PC-9 (cell line): ENCODE results near the gene EP400.

Experiments
- EZH2 ChIP-seq: fragments of 200-600 bp; sonication (generic); IDR thresholded peaks from 2 replicates; pipeline ENCODE4 v1.8.0; 2017; ENCODE audit warnings: antibody characterized with exemption, low read depth
- TF ChIP-seq, protein P1 (sequence below): fragments of 200-600 bp; sonication (generic); conservative IDR thresholded peaks from 2 replicates; pipeline ENCODE4 v1.6.1; 2017; ENCODE audit warnings: mixed run types, antibody characterized with exemption, mild to moderate bottlenecking, moderate library complexity

DNA sequence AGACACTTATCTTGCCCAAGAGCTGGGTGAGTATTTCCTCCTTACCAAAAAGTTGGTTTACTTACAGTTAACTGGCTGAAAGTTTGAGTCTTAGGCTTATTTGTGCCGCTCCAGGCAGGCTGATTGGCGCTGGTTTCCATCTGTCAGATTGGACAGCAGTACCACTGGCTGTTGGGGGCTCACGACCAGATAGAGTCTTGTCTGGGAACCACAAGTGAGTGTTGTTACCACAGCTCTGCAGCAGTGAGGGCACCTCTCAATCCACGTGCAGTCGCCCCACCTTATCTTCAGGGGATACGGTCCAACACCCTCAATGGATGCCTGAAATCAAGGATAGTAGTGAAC is 135.5 kb downstream of the EP400 start:
- TF ChIP-seq, protein P1, sequence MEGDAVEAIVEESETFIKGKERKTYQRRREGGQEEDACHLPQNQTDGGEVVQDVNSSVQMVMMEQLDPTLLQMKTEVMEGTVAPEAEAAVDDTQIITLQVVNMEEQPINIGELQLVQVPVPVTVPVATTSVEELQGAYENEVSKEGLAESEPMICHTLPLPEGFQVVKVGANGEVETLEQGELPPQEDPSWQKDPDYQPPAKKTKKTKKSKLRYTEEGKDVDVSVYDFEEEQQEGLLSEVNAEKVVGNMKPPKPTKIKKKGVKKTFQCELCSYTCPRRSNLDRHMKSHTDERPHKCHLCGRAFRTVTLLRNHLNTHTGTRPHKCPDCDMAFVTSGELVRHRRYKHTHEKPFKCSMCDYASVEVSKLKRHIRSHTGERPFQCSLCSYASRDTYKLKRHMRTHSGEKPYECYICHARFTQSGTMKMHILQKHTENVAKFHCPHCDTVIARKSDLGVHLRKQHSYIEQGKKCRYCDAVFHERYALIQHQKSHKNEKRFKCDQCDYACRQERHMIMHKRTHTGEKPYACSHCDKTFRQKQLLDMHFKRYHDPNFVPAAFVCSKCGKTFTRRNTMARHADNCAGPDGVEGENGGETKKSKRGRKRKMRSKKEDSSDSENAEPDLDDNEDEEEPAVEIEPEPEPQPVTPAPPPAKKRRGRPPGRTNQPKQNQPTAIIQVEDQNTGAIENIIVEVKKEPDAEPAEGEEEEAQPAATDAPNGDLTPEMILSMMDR = no peak
- TF ChIP-seq EZH2 = no peak
